ES-I3 (cell line): ENCODE measurements around the gene SPR.
"Not testable (repeated sequence)": the region's sequence is repeated elsewhere in the genome, so short reads cannot be mapped to it uniquely, and the experiment has no call there.

ENCODE experiments used
- H3K36me3 ChIP-seq: 2 replicates; pipeline ENCODE4 v1.6.1; 2013; ENCODE audit warnings: mild to moderate bottlenecking, low read length, control low read depth, moderate library complexity; ENCODE audit not compliant: insufficient read depth
- H3K4me1 ChIP-seq: 2 replicates; pipeline ENCODE4 v1.6.1; 2013; ENCODE audit warnings: mild to moderate bottlenecking, control low read depth, low read length; ENCODE audit not compliant: insufficient read depth
- H3K9ac ChIP-seq: 2 replicates; pipeline ENCODE4 v1.6.1; 2013; ENCODE audit warnings: low read depth, mild to moderate bottlenecking, low read length, moderate library complexity
- H3K9me3 ChIP-seq: 2 replicates; pipeline ENCODE4 v1.6.1; 2013; ENCODE audit warnings: mild to moderate bottlenecking, low read length, moderate library complexity; ENCODE audit not compliant: control insufficient read depth, insufficient read depth

Gene SPR

DNA sequence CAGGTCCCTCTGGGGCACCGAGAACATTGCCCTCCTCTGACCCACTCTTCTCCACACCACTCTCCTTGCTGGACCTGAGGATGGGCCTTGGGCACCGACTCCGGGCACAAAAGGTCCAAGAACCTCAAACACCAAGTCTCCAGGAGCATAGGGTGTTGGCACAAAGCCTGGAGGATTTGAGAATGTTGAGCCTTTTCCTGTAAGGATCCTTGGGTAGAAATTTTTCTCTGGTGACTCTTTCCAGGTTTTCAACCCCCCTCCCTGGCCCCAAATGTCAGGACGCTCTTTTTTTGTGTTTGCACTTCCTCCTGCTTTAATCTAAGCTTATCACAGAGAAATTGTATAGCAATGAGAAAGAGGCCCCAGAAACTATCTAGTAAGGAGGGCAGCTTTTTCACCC, 9.2 kb downstream of the SPR start:
- Histone ChIP-seq H3K36me3 (no peaks in the 10 kb centered on the region), H3K9ac (no peak overlapping the region), H3K9me3 (no peaks in the 10 kb centered on the region), H3K4me1 (peaks cover 15% of the 10 kb centered on the region)

DNA sequence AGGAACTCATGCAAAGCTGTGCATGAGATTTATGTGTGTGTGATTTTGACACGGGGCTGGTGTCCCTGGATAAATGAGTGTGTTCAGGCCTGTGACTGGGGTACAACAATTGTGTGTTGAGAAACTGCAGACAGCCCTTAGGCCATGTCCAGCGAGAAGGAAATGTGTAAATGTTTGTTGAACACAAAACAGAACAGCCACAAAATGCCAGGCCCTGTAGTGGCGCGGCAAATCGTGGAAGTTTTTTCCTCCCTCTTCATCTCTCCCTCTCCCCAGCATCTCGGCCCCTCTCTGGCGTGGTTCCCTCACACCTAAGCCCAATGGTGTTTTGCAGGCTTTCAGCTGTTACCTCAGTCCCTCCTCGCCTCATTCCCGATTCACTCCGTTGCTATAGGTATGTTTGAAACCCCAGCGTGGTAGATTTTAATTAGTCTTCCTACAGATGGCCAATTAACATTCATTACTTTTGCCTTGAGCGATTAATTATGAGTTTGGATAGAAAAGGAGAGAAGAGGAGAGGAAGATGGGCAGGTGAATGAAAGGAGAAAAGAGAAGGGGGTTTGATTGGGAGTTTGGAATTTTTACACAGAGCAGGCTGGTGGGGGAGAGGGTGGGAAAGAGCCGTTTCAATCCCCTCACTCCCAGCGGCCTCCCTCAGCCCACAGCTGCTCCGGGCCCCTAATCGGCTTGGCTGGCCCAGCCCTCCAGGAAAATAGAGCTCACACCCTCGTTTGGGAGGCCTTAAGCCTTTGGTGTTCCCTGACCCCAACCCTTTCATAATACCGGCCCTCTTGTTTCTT, 10.8 kb downstream of the SPR start:
- Histone ChIP-seq H3K4me1 (peaks cover 15% of the 10 kb centered on the region), H3K9ac (no peak overlapping the region), H3K36me3 (no peaks in the 10 kb centered on the region), H3K9me3 (no peaks in the 10 kb centered on the region)

- H3K36me3 ChIP-seq = no peaks in the 10 kb centered on the region
- H3K9me3 ChIP-seq = no peaks in the 10 kb centered on the region
- H3K9ac ChIP-seq = no peak overlapping the region
- H3K4me1 ChIP-seq = peaks cover 15% of the 10 kb centered on the region
These were observed 11.3 kb downstream of the SPR start for GRCh38 chr2:72898585-72898906.

GRCh38 chr2:72900191-72900825, 13.1 kb downstream of the SPR start:
- Histone ChIP-seq H3K4me1 (peaks cover 8% of the 10 kb centered on the region), H3K9ac (no peak overlapping the region)

GRCh38 chr2:72901426-72901825, 14.2 kb downstream of the SPR start:
- Histone ChIP-seq H3K9ac (no peak overlapping the region), H3K36me3 (no peaks in the 10 kb centered on the region), H3K4me1 (no peaks in the 10 kb centered on the region), H3K9me3 (peaks cover 6% of the 10 kb centered on the region; the same call in 1 of the 2 replicates)

More at GRCh38 chr2:72900191-72900825, 13.1 kb downstream of the SPR start:
- Histone ChIP-seq H3K9me3 (no peaks in the 10 kb centered on the region), H3K36me3 (no peaks in the 10 kb centered on the region)

DNA sequence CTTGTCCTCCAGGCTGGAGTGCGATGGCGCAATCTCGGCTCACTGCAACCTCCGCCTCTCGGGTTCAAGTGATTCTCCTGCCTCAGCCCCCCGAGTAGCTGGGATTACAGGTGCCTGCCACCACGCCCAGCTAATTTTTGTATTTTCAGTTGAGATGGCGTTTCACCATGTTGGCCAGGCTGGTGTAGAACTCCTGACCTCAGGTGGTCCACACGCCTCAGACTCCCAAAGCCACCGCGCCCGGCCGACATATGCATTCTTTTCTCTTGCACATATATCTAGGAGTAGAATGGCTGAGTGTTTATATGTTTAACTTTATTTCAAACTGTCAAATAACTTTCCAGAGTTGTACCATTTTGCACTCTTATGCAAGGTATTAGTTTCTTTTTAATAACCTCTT, 20.2 kb downstream of the SPR start:
- H3K9ac ChIP-seq, H3K36me3 ChIP-seq, H3K4me1 ChIP-seq, H3K9me3 ChIP-seq: not testable (repeated sequence)

GRCh38 chr2:72908741-72909140, 21.5 kb downstream of the SPR start:
- H3K4me1 ChIP-seq = peaks cover 4% of the 10 kb centered on the region; the same call in 1 of the 2 replicates
- H3K9me3 ChIP-seq = peaks cover 8% of the 10 kb centered on the region; the same call in 1 of the 2 replicates
- H3K9ac ChIP-seq = no peak overlapping the region
- H3K36me3 ChIP-seq = no peaks in the 10 kb centered on the region

DNA sequence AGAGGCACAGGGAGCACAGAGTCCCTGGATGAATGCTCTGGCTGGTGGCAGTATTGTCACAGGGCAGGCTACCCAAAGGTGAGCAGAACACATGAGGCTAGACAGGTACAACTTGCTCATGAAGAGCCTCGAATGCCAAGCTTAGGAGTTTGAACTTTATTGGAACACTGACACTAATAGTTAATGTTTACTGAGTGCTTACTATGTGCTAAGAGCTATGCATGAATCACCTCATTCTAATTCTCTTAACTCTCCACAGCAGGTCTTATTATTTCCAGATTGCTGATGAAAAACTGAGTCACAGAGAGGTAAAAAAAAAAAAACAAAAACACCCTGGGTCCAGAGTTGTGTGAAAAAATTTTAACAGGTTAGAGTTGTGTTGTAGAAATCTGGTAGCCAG, 24.0 kb downstream of the SPR start:
- Histone ChIP-seq H3K4me1 (peaks cover 13% of the 10 kb centered on the region), H3K9me3 (peaks cover 3% of the 10 kb centered on the region; the same call in 1 of the 2 replicates), H3K9ac (no peak overlapping the region), H3K36me3 (no peaks in the 10 kb centered on the region)

- Histone ChIP-seq H3K36me3 (no peaks in the 10 kb centered on the region), H3K9me3 (no peaks in the 10 kb centered on the region), H3K9ac (no peak overlapping the region), H3K4me1 (peaks cover 13% of the 10 kb centered on the region)
These were observed 26.4 kb downstream of the SPR start for GRCh38 chr2:72913486-72914205.

- no peaks in the 10 kb centered on the region for H3K9me3 ChIP-seq
- no peak overlapping the region for H3K9ac ChIP-seq
- H3K36me3 ChIP-seq = no peaks in the 10 kb centered on the region
- peaks cover 13% of the 10 kb centered on the region for H3K4me1 ChIP-seq
These were observed 27.0 kb downstream of the SPR start for GRCh38 chr2:72914206-72914559.

DNA sequence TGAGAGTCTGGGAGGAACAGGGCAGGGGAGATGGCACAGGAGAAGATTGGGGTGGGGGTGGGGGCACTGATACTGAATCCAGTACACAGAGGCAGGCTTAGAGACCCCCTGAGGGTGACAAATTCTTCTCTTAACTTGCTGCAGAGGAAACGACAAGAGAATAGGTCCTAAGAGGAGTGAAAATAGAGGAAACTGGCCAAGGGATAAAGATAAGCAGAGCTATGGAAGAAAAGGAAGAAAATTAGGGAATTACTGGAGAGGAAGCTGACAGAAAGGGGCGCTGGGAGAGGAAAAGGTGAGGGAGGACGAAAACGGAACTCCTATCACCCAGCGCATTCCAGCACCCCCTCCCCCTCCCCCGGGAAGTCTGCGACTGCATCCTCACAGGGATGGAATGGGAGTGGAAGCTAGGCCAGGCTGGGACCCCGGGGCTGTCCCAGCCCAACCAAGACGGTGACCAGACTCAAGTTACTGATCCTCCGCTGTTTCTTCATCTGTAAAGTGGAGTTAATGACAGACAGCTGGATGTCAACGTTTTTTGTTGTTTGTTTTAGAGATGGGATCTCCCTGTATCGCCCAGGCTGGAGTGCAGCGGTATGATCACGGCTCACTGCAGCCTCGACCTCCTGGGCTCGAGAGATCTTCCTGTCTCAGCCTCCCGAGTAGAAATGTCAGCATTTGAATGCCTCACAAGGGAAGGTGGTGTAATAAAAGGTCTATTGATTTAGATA, 27.5 kb downstream of the SPR start:
- no peaks in the 10 kb centered on the region for H3K36me3 ChIP-seq
- H3K9me3 ChIP-seq = no peaks in the 10 kb centered on the region
- H3K9ac ChIP-seq = peak overlapping the region; percentile 79
- H3K4me1 ChIP-seq = peaks cover 17% of the 10 kb centered on the region

DNA sequence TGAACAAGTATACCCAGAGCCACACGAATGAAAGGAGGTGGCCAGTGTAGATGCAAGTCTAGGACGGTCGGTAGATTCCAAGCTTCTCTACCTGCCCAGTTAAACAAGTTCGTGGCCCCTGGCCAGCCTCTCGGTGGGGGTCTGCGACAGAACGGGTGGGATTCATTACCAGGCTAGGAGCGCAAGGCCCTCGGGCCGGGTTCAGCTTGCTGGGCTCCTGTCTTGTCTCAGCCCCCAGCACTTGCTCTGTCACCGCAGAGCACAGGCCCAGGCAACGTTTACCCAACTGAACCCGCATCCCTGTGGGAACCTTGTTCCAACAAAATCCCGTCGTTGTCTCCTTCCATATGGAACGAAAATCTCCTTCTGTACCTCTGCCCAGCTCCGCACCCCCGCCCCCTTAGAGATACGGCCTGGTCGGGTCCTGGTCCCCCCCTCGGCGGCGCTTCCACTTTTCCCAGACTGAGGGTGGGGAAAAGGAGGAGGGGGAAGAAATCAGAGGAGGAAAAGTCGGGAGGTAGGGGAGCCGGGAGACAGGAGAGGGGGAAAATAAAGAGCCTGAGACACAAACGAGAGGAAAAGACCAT, 28.2 kb downstream of the SPR start:
- Histone ChIP-seq H3K9me3 (no peaks in the 10 kb centered on the region), H3K9ac (peak overlapping the region; percentile 79; the same call in 1 of the 2 replicates), H3K4me1 (peaks cover 18% of the 10 kb centered on the region), H3K36me3 (no peaks in the 10 kb centered on the region)

DNA sequence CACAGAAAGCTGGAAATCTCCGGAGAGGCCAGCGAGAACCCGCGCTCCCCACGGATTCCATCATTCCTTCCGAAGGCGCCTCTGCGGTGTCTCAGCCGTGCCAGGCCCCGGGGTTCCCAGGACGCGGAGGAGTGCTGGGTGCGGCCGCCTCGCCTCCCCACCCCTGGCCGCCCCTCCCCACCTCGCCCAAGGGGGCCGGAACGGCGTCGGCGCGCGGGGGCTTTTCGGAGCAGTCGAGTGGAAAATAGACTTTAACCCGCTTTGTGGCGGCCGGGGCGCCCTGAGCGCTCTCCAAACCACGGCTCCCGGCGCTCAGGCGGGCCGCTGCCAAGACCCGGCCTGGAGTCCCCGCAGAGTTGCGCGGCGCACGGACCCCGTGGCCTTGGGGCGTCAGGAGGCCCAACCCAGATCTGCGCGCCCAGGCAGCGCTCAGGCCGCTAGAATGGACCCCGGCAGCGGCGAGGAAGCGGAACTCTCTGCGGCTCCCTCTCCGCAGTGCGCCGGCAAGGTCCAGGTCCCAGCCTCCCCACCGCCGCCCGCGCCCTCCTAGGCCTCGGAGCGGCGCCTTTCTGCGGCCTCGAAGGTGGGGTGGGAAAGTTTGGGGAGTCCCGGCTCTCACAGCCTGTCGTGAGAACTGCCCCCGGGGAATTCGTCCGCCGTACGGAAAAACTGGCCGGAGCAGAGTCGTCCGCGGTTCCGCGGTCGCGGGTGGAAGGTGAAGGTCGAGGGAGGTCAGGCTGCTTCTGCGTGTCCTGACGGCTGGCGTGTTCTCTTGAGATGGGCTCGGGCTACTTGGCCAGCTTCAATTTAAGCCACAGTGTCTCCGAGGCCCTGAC, 28.9 kb downstream of the SPR start:
- H3K9ac ChIP-seq = peak overlapping the region; percentile 79; the same call in 1 of the 2 replicates
- peaks cover 18% of the 10 kb centered on the region for H3K4me1 ChIP-seq
- no peaks in the 10 kb centered on the region for H3K36me3 ChIP-seq
- H3K9me3 ChIP-seq = no peaks in the 10 kb centered on the region
